HG02884 (cell line): Measurements from ENCODE around the gene TCAP.
"Not testable (repeated sequence)": the region's sequence is repeated elsewhere in the genome, so short reads cannot be mapped to it uniquely, and the experiment has no call there.

ENCODE experiments used
- ATAC-seq: cut with Tn5 transposase; IDR thresholded peaks from one replicate; pipeline ENCODE4 v1.9.1; 2021; ENCODE audit warnings: mild to moderate bottlenecking, moderate library complexity; ENCODE audit not compliant: unreplicated experiment

The TCAP gene

DNA sequence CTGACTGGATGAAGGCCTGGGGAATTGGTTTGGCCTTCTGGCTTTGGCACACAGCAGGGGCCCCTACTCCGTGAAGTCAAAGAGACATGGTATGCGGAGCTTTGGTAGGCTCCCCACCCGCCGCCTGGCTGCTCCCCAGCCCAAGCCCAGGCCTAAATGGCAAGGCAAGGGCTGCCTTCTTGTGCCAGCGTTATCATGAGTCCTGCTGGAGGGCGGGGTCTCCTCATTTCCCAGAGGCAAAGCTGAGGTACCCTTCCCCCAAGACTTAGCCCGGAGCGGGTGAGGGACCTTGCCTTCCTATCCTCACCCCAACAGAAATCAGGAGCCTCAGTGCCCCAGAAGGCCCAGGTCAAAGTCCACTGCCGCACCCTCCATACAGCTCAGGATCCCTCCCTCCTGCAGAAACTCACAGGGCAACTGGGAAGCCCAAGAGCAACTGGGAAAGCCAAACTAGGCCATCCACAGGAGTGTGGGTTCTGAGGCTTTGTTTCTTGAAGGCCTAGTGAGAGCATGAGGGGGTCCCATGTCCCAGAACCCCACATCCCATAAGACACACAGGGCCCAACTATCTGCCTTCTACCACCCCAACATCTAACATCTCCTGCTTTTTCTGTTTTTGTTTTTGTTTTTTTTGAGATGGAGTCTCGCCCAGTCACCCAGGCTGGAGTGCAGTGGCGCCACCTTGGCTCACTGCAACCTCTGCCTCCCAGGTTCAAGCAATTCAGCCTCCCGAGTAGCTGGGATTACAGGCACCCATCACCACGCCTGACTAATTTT, 13.4 kb downstream of the TCAP start:
- ATAC-seq: no peak

DNA sequence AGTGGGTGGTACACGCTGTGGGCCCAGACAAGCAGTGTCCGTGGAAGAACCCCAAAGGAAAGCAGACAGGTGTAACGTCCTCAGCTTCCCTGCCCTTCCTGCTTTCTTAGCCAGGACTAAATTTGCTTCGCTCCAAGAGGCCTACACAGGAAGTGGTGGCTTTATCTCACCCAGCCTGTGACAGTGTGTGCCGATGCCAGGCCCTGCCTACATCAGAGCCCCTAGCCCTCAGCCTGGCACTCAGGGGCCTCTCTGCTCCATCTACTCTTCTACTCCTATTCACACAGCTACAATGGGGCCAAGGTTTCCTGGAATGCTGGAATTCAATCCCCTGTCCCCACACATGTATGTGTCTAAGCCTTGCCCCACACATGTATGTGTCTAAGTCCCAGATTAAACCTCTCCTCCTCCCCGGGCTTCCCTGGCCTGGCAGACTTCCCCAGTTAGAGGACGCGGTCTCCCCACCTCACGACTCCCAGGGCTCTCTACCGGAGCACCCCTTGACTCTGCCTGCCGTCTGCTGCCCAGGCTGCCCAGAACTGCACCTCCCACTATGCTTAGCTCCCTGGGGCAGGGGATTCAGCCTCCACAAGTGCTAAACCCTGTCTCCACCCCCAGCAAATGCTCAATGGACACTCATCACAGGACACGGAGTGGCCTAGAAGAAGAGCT, 14.5 kb downstream of the TCAP start:
- ATAC-seq: no peak

DNA sequence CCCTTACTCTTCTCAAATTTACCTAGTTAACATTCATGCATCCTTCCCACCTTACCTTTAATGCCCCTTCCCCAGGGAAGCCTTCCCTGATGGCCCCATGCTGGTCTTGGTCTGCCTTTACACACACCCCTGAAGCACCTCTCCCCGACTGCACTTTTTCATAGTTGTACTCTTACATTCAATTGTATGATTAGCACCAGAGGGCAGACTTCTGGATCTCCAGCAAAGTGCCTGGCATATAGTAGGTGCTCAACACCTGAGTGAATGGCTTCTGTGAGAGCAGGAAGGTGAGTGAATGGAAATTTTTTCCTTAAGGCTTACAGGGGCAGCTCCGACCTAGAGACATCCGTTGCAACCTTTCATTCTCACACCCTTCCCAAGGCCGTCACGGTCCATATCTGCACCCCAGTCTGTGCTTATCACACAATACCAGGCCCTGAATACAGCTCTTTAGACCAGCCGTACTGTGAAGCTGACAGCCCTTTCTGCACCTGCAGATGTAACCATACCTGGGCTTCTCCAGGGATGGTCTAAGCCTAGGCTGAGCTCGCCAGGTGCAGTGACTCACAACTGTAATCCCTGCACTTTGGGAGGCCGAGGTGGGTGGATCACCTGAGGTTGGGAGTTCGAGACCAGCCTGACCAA, 18.3 kb downstream of the TCAP start:
- ATAC-seq: no peak

DNA sequence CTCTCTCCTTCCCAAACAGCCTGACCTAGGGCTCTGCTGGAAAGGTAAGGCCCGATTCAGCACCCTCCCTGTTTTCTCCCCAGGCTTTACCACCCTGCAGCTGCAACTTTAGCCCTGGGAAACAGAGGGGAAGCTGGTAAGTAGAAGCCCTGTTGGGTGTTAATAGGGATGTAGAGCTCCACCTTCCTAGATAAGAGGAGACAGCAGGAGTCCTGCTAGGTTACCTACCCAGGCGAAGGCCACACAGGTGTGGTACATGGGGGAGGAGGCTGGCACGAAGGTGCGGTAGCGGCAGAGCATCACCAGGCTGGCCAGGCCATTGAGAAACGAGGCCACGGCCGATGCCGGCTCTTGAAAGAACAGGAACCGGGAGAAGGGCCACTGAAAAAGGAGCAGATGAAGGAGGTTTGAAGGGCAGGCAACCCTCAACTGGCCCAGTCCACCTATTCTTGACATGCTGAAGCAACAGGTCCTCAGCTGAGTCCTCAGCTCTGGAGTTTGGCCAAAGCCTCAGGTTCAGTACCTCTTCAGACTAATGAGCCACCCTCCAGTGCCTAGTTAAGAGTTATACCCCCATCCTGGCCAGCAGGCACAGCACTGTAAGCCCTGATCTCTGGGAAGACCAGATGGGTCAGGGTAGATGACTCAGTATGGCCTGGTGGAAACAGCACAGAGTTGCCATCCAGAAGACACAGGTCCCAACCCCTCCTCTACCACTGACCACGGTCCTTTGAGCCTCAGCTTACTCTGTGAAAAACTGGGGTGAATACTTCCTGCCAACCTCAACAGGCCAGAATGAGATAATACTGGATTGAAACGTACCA, 19.4 kb downstream of the TCAP start:
- no peak for ATAC-seq

DNA sequence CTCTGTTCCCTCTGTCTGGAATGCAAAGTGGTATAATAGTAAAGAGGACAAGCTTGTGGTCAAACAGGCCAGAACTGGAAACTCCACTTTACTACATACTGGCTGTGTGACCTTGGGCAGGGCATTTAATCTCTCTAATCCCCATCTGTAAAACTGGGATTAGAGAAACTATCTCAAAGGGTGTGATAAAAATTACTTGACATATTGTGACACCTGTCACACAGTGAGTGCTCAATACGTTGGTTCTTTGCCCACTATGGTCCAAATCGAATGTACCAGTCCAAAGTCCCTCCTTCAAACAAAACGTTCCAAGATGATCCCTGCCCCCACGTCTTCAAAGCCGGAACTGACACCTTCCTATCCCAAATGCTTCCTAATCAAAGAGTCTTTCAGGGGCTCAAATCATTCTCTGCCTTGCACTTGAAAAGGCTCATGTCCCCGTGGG, 22.0 kb downstream of the TCAP start:
- no peak for ATAC-seq

DNA sequence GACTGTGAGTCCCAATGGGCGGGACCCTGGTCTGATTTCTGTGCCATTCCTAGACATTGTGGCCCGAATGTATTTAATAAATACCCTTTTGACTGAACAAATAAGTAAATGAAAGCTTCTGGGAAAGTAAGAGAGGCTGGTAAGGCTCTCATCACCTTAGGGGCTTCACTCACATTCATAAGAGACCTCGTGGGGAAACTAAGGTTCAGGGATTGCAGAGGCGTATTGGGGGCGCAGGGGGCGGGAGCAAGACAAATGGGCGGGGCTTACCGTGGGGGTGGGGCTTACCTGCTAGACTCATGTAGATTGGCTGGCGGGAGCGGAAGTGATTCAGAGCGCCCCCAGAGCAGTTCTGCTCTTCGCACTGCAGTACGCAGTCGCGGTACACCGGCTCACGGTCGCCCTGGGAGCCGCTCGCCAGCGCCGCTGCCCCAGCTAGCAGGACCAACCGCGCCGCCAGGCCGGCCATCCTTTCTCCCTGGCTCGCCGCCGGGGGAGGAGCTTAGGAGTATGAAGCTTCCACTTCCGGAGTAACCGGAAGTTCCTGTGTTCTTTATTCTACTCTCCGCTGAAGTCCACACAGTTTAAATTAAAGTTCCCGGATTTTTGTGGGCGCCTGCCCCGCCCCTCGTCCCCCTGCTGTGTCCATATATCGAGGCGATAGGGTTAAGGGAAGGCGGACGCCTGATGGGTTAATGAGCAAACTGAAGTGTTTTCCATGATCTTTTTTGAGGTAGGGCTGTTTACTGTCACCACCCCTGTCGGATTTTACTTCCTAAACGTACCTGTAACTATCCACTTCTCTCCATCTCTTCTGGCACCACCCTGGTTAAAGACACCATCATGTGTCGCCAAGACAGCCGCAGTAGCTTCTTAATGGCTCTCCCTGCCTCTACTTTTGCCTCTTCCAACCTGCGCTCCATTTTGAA, 22.7 kb downstream of the TCAP start, which contains the start of gene PGAP3:
PGAP3 (minus strand) TSS at position 512 of the 929 bp plus-strand sequence; CDS start at position 469, 43 bp downstream.
- ATAC-seq: peak; percentile 78

DNA sequence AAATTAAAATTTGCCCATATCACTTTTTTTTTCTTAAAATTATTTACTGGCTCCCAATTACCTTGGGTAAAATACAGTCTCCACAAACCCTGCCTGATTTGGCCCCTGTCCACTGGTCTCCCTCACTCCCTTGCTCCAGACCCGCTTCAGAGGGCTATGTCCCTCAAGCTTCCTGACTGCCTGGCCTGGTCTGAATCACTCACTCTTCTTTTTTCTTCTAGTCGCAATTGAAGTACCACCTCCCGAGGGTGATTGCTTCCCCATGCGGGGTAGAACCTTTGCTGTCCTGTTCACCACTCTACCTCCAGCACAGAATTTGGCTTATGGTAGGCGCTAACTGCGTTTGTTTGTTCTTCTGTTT, 23.3 kb downstream of the TCAP start:
- ATAC-seq: no peak

DNA sequence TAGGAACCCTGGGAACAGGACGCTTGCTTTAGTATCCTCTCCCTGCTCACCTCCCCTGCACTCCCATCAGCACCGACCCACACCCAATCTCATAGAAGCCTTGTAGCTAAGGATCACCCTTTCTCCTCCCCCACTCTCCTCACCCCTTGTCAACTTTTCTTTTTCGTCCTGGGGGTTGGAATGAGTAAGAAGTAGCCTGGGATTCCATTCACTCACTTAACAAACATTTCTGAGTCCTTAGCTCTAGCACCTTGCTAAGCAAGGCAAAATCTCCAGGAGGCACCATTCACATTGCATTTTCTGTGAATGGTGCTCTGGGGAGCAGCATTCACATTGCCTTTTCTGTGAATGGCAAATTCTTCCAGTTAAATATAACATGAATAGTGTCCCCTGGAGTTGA, 23.8 kb downstream of the TCAP start:
- no peak for ATAC-seq

DNA sequence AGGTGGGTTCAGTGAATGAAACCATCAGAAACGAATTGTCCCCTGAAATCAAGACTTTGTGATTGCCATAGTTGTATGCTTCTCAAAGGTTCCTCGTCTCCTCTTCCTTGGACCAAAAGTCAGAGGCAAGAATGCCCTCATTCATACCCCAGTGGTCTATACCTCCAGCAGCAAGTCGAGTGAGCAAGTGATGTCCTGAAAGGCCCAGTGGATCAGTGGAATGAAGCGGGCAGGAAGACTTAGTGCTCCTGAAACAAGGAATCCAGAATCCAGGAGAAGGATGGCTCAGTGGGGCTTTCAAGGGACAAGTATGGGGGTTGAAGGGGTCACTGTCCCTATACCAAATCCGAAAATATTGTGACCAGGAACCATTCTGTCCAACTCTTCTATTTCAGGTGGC, 29.4 kb downstream of the TCAP start:
- no peak for ATAC-seq

DNA sequence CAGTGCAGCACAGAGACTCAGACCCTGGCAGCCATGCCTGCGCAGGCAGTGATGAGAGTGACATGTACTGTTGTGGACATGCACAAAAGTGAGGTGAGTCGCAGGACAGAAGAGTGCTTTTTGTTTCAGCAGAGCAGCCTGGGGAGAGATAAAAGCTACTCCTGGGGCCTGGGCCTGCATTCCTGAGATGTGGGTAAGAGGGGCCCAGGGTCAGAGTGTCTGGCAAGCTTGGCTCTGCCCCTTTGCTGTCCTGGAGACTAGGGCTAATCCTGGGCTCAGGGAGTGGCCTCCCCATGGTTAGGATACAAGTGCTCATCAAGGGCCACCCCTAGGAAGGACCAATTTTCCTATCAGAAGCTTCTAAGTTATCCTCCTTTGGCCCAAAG, 29.9 kb downstream of the TCAP start:
- no peak for ATAC-seq

DNA sequence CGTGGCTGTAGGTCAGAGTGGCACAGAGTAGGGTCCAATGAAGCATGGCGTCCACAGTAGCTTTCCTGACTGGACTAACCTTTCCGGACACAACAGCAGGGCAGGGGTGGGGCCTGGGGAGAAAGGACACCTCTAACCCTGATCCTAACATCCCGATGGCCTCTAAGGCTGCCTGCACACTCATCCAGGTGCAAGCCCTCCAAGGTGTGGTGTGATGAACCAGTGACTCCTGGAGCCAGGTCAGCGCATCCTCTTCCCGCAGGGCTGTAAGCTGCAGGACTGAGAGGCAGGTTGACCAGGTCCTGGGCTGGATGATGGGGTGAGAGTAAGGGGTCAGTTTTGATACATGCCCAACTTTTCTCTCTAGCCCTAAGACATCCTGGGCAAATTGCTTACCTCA, 31.6 kb downstream of the TCAP start:
- ATAC-seq: no peak

DNA sequence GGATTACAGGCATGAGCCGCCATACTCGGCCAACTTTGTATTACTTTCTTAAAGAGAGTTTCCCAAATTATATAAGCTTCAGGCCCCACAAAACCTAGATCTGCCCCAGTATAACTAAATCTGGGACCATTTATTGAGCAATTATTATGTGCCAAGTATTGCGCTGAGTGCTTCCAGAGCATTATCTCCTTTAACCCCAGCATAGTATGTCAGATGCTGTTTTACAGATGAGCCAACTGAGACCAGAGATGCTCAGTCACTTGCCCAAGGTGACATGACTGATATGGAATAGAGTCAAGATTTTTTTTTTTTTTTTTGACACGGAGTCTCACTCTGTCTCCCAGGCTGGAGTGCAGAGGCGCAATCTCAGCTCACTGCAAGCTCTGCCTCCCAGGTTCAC, 32.8 kb downstream of the TCAP start:
- no peak for ATAC-seq

DNA sequence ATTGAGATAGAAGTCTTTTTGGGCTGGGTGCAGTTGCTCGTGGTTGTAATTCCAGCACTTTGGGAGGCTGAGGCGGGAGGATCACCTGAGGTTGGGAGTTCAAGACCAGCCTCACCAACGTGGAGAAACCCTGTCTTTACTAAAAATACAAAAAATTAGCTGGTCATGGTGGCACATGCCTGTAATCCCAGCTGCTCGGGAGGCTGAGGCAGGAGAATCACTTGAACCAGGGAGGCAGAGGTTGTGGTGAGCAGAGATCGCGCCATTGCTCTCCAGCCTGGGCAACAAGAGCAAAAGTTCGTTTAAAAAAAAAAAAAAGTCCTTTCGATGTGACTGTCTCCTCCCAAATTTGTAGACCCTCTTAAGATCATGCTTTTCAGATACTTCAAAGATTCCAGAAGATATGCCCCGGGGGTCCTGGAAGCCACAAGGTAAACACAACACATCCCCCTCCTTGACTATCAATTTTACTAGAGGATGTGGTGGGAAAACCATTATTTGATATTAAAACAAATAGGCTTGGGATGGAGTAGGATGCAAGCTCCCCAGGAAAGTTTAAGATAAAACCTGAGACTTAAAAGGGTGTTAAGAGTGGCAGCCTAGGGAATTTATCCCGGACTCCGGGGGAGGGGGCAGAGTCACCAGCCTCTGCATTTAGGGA, 34.1 kb downstream of the TCAP start:
- not testable (repeated sequence) for ATAC-seq

DNA sequence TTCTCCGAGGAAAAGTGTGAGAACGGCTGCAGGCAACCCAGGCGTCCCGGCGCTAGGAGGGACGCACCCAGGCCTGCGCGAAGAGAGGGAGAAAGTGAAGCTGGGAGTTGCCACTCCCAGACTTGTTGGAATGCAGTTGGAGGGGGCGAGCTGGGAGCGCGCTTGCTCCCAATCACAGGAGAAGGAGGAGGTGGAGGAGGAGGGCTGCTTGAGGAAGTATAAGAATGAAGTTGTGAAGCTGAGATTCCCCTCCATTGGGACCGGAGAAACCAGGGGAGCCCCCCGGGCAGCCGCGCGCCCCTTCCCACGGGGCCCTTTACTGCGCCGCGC, 34.6 kb downstream of the TCAP start, which contains the start of gene ERBB2:
ERBB2 (plus strand) TSS at position 247 of the 330 bp plus-strand sequence. CDS start 175 bp downstream, outside the sequence.
- ATAC-seq: no peak

DNA sequence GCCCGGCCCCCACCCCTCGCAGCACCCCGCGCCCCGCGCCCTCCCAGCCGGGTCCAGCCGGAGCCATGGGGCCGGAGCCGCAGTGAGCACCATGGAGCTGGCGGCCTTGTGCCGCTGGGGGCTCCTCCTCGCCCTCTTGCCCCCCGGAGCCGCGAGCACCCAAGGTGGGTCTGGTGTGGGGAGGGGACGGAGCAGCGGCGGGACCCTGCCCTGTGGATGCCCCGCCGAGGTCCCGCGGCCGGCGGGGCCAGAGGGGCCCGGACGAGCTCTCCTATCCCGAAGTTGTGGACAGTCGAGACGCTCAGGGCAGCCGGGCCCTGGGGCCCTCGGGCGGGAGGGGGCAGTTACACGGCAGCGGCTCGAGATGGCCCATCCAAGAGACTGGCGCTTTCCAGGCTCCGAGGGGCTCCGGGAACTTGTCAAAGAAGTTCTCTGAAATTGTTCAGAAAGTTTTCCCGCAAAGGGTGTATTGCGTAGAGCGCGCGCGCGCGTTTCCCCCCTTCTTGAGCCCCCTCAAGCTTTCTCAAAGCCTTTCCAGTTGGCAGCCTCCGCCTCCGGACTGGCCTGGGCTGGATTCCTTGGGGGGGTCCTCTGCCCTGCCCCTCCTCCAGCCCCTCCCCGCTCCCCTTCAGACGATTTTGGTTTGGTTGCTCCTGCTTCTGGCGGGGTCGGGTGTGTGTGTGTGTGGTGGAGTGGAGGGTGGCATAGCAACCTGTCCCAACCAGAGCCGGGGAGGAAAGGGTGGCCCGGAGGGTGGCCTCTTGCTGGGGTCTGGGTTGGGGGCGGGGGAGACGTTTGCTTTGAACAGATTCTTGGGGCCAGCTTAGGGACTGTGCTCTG, 35.2 kb downstream of the TCAP start:
- ATAC-seq: no peak

DNA sequence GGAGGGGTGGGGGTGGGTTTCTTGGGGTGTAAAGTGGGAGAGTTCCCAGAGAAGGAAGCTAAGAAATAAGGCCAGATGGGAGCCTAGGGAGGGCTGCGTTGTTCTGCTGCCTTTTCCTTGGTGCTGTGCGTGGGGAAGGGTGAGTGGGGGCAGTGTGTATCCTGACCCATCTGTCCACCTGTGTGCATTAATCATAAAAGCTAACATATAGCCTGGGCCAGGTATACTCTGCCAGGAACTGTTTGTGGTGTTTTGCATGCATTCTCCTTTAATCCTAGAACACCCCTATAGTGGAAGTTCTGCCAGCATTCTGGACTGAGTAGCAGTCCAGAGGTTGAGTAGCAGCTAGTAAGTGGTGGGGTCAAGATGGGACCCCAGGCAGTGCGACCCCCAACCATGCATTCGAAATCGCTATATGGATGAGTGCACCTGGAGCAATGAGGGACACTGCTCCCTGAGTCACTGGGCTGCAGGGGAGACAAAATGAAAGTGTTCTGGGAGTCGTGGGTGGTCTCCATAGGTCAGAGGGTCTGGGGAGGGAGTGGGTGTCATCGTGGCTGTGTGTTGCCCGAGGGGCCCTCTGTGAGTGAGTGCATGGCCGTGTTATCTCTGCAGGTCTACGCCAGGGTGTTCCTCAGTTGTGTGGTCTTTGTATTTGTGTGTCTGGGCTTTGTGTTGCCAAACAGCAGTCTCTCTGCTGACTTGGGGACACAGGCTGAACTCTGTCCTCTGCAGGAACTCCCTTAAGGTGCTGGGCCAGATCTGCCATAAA, 36.0 kb downstream of the TCAP start:
- ATAC-seq: no peak

DNA sequence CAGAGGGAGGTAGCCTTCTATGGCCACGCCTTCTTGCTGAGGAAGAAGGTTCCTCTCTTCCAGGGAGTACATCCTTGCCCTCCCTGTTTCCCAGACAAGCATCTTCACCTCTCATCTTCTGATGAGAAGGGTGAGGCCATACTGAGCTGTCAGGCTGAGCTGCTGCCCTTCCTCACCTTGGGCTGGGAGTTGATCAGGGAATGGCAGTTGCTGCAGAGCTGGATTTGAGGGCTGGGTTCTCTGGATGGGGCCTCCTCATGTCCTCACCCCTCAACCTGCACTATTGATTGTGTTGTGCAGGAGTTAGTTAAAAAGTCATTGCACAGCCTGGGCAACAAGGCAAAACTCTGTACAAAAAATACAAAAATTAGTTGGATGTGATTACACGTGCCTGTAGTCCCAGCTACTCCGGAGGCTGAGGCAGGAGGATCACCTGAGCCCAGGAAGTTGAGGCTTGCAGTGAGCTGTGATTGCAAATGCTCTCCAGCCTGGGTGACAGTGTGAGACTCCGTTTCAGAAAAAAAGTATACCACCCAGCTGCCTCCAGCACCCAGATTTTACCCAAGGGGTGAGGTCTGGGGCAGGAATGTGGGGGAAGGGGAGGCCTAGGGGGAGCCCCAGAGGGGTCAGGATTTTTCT, 36.8 kb downstream of the TCAP start:
- ATAC-seq: no peak
